K562 (cell line): ENCODE data around the gene CSMD2. TPM values are rescaled to one million over a fixed set of nuclear protein-coding genes. Genes with fewer than 3 reads are reported as not detected.

Source experiments
- ATAC-seq: fragments of 200-7000 bp; cut with Tn5 transposase; 3 replicates; pipeline ENCODE4 v1.9.1; 2020; ENCODE audit warnings: moderate library complexity
- BruUV-seq: library from RNA; stranded (reverse); fragments of 400-500 nt; replicated peaks from 2 replicates; lab custom pipeline; 2021; lab: Mats Ljungman, UMichigan
- CTCF ChIA-PET: fragments of 300-600 bp; formaldehyde crosslinking; extraction: SDS; loops from one replicate; lab custom pipeline; 2021; ENCODE audit warnings: low intra/inter-chr PET ratio; lab: Yijun Ruan, JAX
- POLR2A ChIA-PET: fragments of 300-600, 350-650 bp; sonication (Branson Sonifier 250); formaldehyde crosslinking; extraction: SDS; loops from one replicate; lab custom pipeline; 2021; ENCODE audit warnings: antibody characterized with exemption, inconsistent platforms; lab: Yijun Ruan, JAX
- DNase-seq, 4 experiments: peaks; one replicate each; pipeline versions ENCODE4 v3.0.0 to v3.0.0-alpha.2; 2011 to 2018; ENCODE audit warnings: low spot score in 3 of 4, mixed read lengths in 3 of 4; ENCODE audit errors: extremely low read depth in 1 of 4
- FAIRE-seq: peaks from 2 replicates; lab custom pipeline; 2011; peaks lifted over from hg19 to GRCh38; lab: Jason Lieb, UNC
- H2AFZ ChIP-seq: 2 replicates; pipeline ENCODE4 v1.6.0; 2011; ENCODE audit warnings: low read depth, low read length, control low read depth, inconsistent platforms
- H3K27ac ChIP-seq: fragments of 200-600 bp; 3 replicates; pipeline ENCODE4 v1.8.0; 2011; ENCODE audit warnings: low read depth, mild to moderate bottlenecking, control low read depth, inconsistent platforms, low read length, moderate library complexity, mixed read lengths; ENCODE audit errors: extremely low read depth
- H3K27me3 ChIP-seq, 2 experiments: fragments of 300-600 bp in 1 of 2; 2 replicates in 1 of 2; 3 replicates in 1 of 2; pipeline versions ENCODE4 v1.6.0 to v1.8.0; 2011; ENCODE audit warnings: inconsistent platforms in 2 of 2, low read length in 2 of 2, mild to moderate bottlenecking in 1 of 2, mixed read lengths in 1 of 2, moderate library complexity in 1 of 2; ENCODE audit not compliant: control insufficient read depth in 2 of 2, insufficient read depth in 2 of 2
- H3K36me3 ChIP-seq: fragments of 300-600 bp; 3 replicates; pipeline ENCODE4 v1.8.0; 2011; ENCODE audit warnings: mild to moderate bottlenecking, low read length, inconsistent platforms; ENCODE audit not compliant: control insufficient read depth, insufficient read depth
- H3K4me1 ChIP-seq, 2 experiments: fragments of 200-600 bp in 1 of 2; replicated peaks in 1 of 2; 2 replicates in 1 of 2; 3 replicates in 1 of 2; pipeline versions ENCODE4 v1.5.1 to v1.8.0; 2011; ENCODE audit warnings: inconsistent platforms in 2 of 2, low read length in 2 of 2, mild to moderate bottlenecking in 1 of 2, mixed read lengths in 1 of 2, moderate library complexity in 1 of 2; ENCODE audit not compliant: control insufficient read depth in 2 of 2, insufficient read depth in 2 of 2
- H3K4me2 ChIP-seq: 2 replicates; pipeline ENCODE4 v1.6.1; 2011; ENCODE audit warnings: low read length, control low read depth, inconsistent platforms, mixed read lengths; ENCODE audit not compliant: insufficient read depth
- H3K4me3 ChIP-seq: fragments of 200-600 bp; sonication (generic), shearing (Covaris generic); 2 replicates; pipeline ENCODE4 v1.5.1; 2016; ENCODE audit warnings: control low read depth, inconsistent platforms
- H3K79me2 ChIP-seq: fragments of 200-600 bp; 3 replicates; pipeline ENCODE4 v1.8.0; 2011; ENCODE audit warnings: low read length, inconsistent platforms; ENCODE audit not compliant: control insufficient read depth, insufficient read depth
- H3K9ac ChIP-seq, 2 experiments: 2 replicates each; pipeline versions ENCODE4 v1.6.0 to v1.6.1; 2011; ENCODE audit warnings: low read depth in 2 of 2, low read length in 2 of 2, control low read depth in 1 of 2, inconsistent platforms in 1 of 2, mild to moderate bottlenecking in 1 of 2, mixed read lengths in 1 of 2; ENCODE audit not compliant: insufficient read depth in 1 of 2
- H3K9me1 ChIP-seq: one replicate; pipeline ENCODE4 v1.6.0; 2011; ENCODE audit warnings: inconsistent platforms, mild to moderate bottlenecking, low read length, moderate library complexity; ENCODE audit not compliant: control insufficient read depth, insufficient read depth
- H3K9me3 ChIP-seq: replicated peaks from 2 replicates; pipeline ENCODE4 v1.5.1; 2011; ENCODE audit warnings: low read depth, low read length, inconsistent platforms; ENCODE audit not compliant: control insufficient read depth, insufficient read depth
- H4K20me1 ChIP-seq: replicated peaks from 2 replicates; pipeline ENCODE4 v1.6.1; 2011; ENCODE audit warnings: low read length, inconsistent platforms, mixed read lengths; ENCODE audit not compliant: control insufficient read depth, insufficient read depth
- REST ChIP-seq, 2 experiments: fragments of 450-650 bp; formaldehyde crosslinking in 1 of 2; IDR thresholded peaks; 2 replicates each; pipeline versions ENCODE4 v1.4.0 to v1.6.1; 2014 to 2020; ENCODE audit warnings: mild to moderate bottlenecking in 2 of 2, borderline replicate concordance in 1 of 2, low read depth in 1 of 2
- TBP ChIP-seq: optimal IDR thresholded peaks from 2 replicates; pipeline ENCODE3; 2011; ENCODE audit warnings: low read depth, low read length, improper control_type of control experiment
- WGBS: fragments of 100-300 bp; shearing (Covaris generic); methylation state at CpG from one replicate; pipeline ENCODE4 v1.1.6; 2016; ENCODE audit warnings: low coverage, mixed read lengths; ENCODE audit not compliant: insufficient coverage; ENCODE audit errors: missing lambda C conversion rate; 5-methylcytosine and 5-hydroxymethylcytosine counted together
- in situ Hi-C: fragments of 300-500 bp; cut with MboI; formaldehyde crosslinking; loops from 4 replicates; pipeline ENCODE4 v1.15.0; 2018; ENCODE audit warnings: inconsistent platforms, mixed read lengths
- intact Hi-C: fragments of 100-400 bp; cut with micrococcal nuclease; formaldehyde crosslinking; loops from 2 replicates; pipeline ENCODE4 v1.14.2; 2022
- polyA plus RNA-seq, 8 experiments: library from polyadenylated mRNA; depleted of rRNA in 4 of 8; stranded (reverse) in 5 of 8; unstranded in 3 of 8; fragments of >200 nt; fragmentation: Nextera tagmentation in 2 of 8; fragmentation: Illumina TruSeq in 1 of 8; extraction: Ambion mirVana in 2 of 8; extraction: Trizol in 1 of 8; gene quantifications; 2 replicates each; pipeline versions ENCODE4 v1.2.1 to v1.2.3, GENCODE V29; 2011 to 2014; ENCODE audit warnings: inconsistent platforms in 1 of 8, missing spikeins in 1 of 8
- total RNA-seq, 7 experiments: library from RNA; depleted of rRNA in 6 of 7; stranded (reverse); fragments of >200 nt in 6 of 7; fragmentation: Illumina TruSeq in 2 of 7; extraction: Trizol in 2 of 7; gene quantifications; 2 replicates each; pipeline versions ENCODE4 v1.2.1 to v1.2.3, GENCODE V29; 2011 to 2021; ENCODE audit warnings: low replicate concordance in 1 of 7

Gene CSMD2
- total and polyA plus RNA-seq, 9 of the 15 experiments (the other 6 are each of a cell fraction or from before 2014, with no cell fraction given) = not detected

- in situ Hi-C loops = no loop called here
- Histone ChIP-seq H3K36me3 (no peaks in the 10 kb centered on the region), H3K4me2 (no peak overlapping the region), H2AFZ (no peak overlapping the region), H3K9ac (no peak overlapping the region), H3K4me3 (no peak overlapping the region), H4K20me1 (no peaks in the 10 kb centered on the region), H3K79me2 (no peaks in the 10 kb centered on the region), H3K9me3 (no peaks in the 10 kb centered on the region), H3K4me1 (no peaks in the 10 kb centered on the region), H3K27me3 (no peaks in the 10 kb centered on the region), H3K9me1 (no peaks in the 10 kb centered on the region), H3K27ac (no peak overlapping the region)
- WGBS = 0% methylated on average over 5 of the region's 5 CpGs
- ChIA-PET CTCF (no interaction called here), POLR2A (interaction anchor here (0.8 kb wide), 1 partner anchor 76 kb away, joined by 3 read pairs; no protein-coding TSS in a partner anchor)
- TF ChIP-seq TBP = no peak
- peak; percentile 46 for TF ChIP-seq REST (IDR thresholded peaks at IDR 0.05; ENCODE audit: borderline replicate concordance)
- TF ChIP-seq REST (CRISPR knock-in tag; IDR thresholded peaks at IDR 0.05; ENCODE audit: low read depth) = no peak
- no peak for DNase-seq
- intact Hi-C loops = no loop called here
- no peak for FAIRE-seq
- no TSS peak for BruUV-seq
- no peak for ATAC-seq
Observed at GRCh38 chr1:33854091-33854490, 310.9 kb downstream of the CSMD2 start.
